GM19023 (cell line): ENCODE data around the gene RAB11FIP5.
"Not testable (repeated sequence)": the region's sequence is repeated elsewhere in the genome, so short reads cannot be mapped to it uniquely, and the experiment has no call there.

Experiments used
- ATAC-seq: cut with Tn5 transposase; IDR thresholded peaks from one replicate; pipeline ENCODE4 v1.9.1; 2021; ENCODE audit warnings: mild to moderate bottlenecking, moderate library complexity; ENCODE audit not compliant: unreplicated experiment

The RAB11FIP5 gene

DNA sequence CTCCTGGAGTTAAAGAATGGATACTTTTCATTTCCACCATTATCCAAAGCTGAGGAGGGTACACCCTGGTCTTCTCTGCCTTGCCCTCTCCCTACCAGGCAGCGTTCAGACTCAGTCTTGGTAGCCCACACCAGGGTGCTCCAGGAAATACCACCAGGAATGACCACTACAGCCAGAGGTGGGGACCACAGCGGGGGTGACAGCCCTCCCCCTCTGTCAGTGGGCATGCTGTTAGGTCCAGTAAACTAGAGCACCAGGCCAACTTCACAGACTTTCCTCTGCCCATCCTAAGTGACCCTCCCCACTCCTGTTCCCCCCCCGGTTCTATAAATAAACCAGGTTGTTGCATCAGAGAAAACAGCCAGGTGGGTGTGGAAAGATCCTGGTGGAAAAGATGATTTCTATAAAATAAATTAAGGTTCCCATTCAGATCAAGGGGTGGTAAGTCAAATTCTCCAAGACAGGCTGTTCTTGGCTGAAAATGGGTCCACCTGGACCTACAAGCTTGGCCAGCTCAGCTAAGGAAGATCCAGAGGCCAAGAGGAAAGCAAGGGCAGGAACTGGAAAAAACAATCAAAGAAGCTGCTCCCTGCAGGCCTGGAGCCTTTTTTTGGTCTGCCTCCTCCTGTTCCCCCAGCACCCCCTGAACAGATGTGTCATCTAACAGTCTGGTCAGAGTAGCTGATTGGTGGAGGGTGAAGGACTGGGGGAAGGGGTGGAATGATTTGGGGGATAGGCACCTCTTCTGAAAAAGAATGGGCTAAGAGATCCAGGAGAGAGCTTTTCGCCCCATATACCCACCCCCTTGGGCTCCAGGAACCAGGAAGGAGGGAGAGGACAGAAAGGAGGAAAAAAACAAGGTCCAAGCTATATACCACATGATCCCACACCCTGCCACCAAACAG lies 2.3 kb downstream of the RAB11FIP5 start:
- no peak for ATAC-seq

- ATAC-seq: no peak
These were observed 3.1 kb downstream of the RAB11FIP5 start for GRCh38 chr2:73109431-73110167.

DNA sequence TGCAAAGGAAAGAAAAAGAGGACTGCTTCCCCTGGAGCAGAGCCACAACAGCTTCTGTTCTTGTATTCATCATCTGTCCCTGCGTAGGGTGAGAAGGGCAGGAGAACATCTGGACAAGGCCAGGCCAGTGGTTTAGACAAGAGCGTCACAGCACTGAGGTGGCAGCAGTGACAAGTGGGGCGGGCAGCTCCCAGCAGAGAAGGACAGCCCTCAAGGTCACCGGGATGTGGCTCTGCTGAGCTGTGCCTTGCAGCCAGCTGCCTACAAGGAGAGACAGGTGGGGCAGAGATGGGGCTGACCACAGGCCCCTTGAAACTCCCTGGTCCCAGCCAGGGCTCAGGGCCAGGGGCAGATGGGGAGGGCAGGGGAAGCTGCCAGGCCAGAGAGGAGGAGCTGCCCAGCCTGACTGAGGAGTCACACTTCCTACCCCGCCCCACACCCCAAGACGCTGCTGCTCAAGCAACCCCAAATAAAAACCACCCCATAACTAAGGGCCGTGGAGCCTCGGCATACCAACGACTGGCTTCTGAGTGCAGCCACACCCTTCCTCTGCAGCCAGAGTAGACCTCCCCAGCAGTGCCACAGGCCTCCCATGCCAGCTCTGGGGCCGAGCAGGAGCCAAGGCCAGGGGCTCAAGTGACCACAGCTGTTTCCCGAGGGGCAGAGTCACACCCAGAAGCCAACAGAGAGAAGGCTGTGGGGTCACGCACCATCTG lies 5.4 kb downstream of the RAB11FIP5 start:
- ATAC-seq: no peak

- ATAC-seq: no peak
These were observed 6.0 kb downstream of the RAB11FIP5 start for GRCh38 chr2:73106791-73107190.

GRCh38 chr2:73105511-73105971 lies 7.2 kb downstream of the RAB11FIP5 start:
- ATAC-seq: no peak

DNA sequence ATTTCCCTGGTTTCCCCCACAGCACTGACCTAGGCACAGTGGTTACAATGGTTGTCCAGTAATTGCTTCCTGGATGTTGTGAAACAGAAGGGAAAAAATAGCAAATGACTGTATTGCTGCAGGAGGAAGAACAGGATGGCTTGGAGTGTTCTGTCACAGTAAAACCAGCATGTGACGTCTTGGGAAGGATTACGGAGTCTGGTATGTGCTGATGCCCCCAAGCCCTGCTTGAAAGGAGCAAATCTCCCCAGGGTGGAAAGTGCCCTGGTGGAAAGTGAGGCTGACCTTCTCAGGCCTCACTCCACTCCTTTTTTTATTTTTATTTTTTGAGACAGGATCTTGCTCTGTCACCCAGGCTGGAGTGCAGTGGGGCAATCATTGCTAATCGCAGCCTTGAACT lies 7.8 kb downstream of the RAB11FIP5 start:
- no peak for ATAC-seq

DNA sequence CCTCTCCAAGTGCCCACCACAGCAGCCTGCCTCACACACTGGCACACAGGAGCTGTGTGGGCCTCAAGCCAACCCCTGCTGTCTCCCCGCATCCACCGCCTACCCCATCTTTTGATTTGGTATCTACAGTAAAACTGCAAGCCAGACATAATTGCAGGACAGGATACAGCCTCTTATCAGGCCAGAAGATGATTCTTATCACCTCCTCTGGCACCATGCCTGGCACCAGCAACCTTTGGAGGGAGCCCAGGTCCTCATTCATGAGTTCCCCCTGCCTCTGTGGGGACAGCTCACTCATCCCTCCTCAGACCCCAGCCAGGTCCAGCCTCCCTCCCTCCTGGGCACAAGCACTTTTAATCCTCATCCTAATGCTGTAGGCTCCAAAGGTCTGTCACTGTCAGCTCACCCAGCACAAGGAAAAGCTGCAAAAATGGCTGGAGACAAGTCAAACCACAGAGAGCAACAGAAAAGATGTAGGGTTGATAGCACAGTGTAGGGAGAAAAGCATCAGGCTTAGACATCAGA lies 9.7 kb downstream of the RAB11FIP5 start:
- no peak for ATAC-seq

GRCh38 chr2:73101626-73102256 lies 11.0 kb downstream of the RAB11FIP5 start:
- no peak for ATAC-seq

GRCh38 chr2:73100956-73101355 lies 11.8 kb downstream of the RAB11FIP5 start:
- no peak for ATAC-seq

DNA sequence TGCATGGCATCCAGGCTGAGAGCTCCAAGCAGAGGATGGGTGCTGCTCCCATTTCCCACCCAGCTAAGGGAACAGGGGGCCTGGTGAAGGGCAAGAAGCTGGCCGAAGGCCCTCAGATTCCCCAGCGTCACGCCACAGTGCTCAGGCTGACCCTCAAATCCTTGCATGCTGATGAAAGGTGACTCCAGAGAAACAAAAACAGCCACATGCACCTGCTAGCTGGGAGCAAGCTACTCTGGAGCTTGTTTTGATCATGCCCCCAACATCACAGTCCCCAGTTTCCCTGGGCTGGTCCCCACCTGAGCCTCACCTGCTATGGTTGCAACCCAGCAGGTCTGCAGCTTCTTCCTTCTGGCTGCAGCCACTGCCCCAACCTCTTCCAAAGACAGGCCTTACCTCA lies 13.3 kb downstream of the RAB11FIP5 start:
- no peak for ATAC-seq

DNA sequence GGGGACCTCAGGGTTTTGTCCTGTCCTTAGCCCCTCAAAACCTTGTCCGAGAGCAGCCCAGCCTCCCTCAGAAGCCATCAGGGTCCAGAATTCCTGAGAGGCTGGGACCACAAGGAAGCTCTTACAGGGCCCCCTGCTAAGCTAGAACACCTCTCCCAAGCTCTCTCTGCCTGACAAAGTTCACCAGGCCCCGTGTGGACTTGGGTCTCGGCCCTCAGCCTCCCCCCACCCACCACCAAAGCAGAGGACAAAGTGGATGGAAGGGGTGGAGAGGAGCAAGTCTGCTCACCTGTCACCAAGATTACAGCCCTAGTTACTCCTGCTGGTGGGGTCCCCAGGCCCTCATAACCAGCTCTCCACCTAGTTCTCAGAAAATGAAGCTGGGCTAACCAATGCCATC lies 16.8 kb downstream of the RAB11FIP5 start:
- no peak for ATAC-seq

GRCh38 chr2:73093601-73094218 lies 19.0 kb downstream of the RAB11FIP5 start:
- not testable (repeated sequence) for ATAC-seq

DNA sequence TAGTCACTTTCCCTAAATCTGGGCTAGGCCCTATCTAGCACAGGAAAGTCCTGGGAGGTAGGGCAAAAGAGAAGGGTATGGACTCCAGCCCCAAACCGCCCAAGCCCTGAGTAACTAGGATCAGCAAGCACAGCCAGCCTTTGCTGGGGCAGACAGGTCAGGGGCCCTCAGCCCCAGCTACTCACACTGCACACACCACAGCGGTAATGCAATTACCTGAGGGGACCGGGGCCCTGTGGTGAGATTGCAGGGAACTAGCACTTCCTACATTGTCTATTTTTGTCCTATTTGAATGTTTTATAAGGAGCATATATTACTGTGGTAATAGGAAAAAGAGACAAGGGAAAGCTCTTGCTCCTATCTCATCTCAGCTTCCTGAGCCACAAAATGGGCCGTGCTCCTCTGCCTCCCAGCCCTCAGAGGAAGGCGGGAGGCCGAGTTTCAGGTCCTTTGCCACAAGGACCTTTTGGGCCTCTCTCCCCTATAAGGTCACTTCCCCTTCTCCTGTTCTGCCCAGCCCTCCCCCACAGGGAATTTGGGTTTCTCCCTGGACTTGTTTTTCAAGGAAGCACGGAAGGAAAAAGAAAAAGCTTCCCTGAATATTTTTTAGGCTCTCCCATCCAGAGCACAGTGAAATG lies 20.5 kb downstream of the RAB11FIP5 start:
- ATAC-seq: no peak

DNA sequence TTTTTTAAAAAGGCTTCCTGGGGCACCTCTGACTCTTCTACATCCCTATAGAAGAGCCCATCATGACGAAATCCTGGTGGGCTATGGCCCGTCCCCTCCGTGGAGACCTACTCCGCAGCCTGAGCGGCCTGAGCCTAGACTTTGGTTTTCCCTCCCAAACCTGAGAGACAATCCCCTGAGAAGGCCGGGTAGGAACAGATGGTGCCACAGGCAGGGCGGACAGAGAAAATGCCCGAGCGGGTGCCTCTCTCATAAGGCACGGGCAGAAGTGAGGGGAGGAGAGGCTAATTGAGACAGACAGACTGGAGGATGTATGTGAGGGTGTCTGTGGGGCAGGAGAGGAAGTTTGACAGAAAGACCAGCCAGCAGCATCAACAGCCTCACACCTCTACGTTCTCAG lies 21.1 kb downstream of the RAB11FIP5 start:
- no peak for ATAC-seq

DNA sequence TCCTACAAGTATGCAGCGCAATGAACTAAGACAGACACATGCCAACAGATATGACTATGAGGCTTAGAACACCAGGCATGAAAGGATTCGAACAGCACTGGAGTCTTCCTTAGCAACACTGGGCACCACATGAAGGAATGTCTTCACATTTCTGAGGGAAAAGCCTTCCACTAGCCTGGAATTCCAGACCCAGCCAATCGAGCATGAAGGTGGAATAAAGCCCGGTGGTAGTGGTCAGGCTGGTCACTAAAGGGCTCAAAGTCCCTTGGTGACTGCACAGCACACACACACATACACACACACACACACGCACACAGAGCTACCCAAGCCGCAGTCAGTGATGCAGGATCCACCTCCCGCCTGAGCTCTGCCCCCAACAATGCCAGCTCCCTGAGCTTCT lies 21.6 kb downstream of the RAB11FIP5 start:
- no peak for ATAC-seq

GRCh38 chr2:73089270-73090030 lies 23.3 kb downstream of the RAB11FIP5 start:
- ATAC-seq: no peak

- ATAC-seq: no peak
These were observed 24.0 kb downstream of the RAB11FIP5 start for GRCh38 chr2:73088703-73089102.

GRCh38 chr2:73088211-73088610 lies 24.5 kb downstream of the RAB11FIP5 start:
- ATAC-seq: no peak

GRCh38 chr2:73087311-73087710 lies 25.4 kb downstream of the RAB11FIP5 start:
- no peak for ATAC-seq
